Measurements from ENCODE around the gene CDH16.
A peak's percentile ranks its signal among the peaks of the same experiment; 100 is the strongest.
"Not testable (repeated sequence)": the region's sequence is repeated elsewhere in the genome, so short reads cannot be mapped to it uniquely, and the experiment has no call there.

CDH16 gene

DNA sequence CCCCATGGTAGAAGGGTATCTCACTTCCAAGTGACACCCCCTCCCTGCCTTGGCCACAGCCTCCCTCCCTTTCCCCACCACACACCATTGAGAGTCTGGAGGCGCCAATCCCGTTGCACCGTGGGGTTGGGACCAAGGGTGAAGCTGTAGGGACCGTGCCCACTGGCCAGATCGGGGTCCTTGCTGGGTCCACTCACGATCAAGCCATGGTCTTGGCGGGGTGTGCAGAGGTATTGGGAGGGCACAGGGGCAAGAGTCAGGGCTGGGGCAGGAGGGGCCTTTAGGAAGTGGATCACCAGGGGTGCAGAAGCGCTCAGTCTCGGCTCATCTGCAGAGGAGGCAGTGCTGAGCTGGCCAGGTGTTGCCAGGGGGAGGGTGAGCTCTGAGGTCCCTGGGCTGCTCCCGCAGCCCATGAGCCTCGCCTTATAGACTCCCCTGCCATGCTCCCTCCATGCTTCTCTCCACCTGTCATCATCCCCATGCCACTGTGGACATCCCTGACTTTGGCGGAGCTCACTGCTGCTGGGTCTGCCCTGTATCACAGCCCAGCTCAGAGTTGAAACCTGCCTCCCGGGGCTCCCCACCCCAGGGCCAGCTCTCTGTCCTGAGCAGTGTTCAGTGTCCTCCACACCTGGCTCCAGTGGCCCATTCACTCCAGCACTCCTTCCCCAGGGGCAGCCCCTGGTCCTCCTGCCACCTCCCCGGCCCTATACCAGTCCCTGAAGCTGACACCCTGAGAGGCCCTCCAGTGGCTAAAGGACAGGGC, 8.3 kb downstream of the CDH16 start:
- no peak for DNase-seq

DNA sequence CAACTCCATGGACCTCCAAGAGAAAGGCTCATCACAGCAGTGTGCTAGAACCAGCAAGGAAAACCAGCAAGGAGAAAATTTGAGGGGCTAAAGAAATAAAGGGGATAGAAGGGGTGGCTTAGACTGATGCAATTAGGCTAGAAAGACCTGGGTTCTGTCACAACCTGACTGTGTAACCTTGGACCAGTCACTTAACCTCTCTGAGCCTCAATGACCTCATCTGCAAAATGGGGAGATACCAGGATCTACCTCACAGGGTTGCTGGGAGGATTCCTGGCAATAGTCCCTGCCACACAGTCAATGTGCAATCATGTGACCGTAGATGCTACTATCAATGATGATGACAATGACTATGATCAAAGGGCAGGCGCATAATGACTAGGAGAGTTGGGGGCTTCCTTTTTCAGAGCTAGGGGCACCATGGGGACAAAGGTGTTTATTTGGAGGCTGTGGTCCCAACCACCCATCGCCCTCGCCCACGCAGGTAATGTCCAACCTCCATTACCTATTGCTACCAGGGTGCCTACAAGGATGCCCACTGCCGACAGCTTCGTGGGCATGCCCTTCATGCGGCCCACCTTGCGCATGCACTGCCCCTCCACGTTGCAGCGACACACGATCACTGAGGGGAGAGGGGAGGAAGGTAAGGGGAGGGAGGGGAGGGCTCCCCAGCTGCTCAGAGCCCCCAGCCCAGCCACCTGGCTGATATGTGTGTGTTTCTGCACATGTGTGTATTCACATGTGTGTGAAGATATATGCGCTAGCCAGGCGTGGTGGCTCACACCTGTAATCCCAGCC, 9.7 kb downstream of the CDH16 start:
- no peak for DNase-seq

DNA sequence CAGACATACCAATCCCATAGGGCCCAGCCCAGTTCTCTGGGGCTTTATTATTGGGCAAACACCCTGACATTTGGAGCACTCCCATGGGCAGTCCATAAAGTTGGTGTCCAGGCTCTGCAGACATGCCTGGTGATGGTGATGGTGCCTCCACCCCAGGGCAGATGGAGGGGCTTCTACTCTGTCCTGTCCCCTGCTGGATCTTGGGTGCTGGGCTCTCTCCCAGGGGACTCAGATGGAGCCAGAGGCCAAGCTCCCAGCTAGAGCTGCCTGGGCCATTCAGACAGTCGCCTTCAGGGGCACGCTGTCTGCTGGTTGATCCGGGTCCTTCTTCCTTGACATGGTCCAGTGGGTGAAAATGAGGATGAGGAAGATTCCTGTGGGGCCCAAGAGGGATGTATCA, 10.6 kb downstream of the CDH16 start:
- DNase-seq = no peak

DNA sequence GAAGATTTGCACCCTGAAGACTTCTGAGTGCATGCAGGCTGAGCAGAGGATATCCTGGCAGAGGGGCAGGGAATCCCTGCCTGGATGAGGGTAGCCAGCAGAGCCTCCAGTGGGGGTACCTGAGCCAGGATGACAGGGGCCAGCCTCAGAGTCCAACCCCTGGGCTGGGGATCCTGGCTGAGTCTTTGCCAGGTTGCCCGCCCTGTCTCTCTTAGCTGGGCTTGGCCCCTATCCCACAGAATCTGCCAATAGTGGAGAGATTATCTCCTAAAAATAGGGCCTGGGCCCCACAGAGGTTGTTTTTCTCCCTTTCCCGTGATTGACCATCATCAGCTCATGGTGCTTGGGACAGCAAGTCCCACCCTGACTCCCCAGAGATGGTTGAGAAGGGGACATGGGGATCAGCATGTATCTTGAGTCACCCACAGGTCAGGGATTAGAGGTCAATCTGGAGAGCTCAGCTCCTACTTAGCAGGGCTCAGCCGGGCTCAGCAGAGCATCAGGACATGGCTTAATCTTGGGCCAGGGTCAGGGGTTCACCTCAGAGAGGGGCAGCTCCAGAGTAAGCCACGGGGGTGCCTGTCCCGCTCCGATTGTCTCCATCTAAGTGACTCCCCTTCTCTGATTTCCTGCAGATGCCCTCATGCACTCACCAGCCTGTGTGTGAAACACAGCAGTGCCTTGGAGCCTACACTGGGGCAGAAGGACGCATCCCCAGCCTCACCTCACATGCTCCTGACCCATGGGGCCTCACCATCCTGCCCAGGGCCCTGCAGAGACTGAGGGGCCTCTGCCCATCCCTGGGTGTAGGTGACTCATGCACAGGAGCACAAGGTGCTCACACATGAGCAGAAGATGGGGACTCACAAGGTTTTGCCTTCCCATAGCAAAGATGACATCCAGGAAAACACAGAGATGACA, 11.5 kb downstream of the CDH16 start:
- DNase-seq = no peak

DNA sequence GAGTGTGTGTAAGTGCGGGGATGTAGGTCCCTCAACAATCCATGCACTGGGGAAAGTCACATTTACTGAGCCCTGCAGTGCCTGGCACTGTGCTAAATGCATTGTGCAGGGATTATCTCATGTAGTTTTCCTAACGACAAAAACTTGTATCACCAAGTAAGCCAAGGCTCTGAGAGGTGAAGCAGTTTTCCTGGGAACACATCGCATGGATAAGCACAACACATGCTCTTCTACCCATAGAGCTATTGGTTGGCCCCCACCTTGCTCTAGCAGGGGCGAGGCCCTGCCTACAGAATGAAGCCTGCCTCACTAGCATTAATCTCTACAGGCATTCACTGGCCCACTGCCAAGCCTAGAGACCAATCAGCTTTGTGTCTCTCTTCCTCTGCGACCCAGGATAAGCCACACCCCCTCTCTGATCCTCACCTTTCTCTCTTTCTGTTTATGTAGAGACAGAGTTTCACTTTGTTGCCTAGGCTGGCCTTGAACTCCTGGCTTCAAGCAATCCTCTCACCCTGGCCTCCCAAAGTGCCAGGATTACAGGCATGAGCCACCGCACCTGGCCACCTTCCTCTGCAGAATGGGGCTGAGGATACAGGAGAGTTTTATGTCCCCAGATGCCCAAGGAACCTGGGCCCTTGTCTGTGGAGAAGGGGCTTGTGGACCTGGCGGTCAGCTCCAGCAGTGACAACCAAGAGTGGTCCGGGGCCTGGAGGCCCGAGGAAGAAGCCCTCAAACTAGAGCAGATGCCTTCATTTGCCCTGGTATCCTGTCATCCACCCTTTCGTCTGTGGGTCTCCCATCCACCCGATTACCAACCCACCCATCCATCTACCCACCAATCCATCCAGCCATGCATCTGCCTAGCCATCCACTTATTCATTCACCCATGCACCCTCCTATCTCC, 12.8 kb downstream of the CDH16 start:
- peak; percentile 3 for DNase-seq

DNA sequence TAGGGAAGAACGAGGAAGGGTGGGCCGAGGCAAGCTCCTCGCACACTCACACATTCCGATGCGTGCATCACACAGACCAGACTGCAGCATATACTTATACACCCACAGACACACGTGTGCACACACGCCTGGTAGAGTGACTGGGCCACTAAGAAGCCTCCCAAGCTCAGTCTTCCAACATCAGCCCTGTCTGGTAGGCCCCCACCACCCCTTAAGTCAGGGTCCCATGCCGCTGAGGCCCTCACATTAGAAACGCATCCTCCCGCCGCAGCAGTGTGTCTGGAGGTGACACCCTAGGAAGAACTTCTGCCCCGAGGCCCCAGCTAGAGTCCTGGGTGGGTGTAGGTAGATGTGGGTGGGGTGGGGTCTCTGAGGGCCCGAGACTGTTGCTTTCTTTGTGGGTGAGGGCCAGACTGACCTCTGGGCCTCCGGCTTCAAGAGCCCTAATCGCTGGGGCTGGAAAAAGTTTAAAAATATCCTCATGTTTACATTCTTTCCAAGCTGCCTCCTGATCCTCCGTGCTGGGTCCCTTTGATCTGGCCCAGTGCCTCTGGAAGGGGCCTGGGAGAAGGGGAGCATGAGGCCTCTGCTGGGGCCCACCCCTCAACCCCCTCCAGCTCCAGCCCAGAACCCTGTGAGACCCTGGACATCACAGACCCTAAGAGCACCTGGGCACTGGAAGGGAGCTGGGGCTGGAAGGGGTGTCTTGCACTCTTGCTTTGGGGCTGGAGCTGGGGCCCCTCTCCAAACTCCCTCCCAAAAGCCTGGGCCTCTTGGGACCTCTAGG, 13.6 kb downstream of the CDH16 start:
- DNase-seq = no peak

DNA sequence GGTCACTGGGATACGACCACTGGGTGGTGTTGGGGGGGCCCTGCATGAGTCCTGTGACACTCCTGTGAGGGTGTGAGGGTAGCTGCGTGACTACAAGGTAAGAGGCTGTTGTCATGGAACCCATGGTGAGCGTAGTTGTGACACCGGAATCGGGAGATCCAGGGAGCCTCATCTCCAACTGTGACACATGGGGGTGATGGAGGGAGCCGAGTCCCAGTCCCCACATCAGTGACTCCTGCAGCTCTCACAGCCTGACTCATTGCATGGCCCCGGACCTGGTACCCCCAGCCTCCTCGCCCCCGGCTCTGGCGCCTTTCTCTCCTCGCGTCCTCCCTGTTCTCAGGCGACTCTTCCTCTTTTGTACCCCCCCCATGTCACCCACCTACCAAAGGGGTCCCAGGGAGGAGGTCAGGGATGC, 14.2 kb downstream of the CDH16 start:
- DNase-seq = no peak

DNA sequence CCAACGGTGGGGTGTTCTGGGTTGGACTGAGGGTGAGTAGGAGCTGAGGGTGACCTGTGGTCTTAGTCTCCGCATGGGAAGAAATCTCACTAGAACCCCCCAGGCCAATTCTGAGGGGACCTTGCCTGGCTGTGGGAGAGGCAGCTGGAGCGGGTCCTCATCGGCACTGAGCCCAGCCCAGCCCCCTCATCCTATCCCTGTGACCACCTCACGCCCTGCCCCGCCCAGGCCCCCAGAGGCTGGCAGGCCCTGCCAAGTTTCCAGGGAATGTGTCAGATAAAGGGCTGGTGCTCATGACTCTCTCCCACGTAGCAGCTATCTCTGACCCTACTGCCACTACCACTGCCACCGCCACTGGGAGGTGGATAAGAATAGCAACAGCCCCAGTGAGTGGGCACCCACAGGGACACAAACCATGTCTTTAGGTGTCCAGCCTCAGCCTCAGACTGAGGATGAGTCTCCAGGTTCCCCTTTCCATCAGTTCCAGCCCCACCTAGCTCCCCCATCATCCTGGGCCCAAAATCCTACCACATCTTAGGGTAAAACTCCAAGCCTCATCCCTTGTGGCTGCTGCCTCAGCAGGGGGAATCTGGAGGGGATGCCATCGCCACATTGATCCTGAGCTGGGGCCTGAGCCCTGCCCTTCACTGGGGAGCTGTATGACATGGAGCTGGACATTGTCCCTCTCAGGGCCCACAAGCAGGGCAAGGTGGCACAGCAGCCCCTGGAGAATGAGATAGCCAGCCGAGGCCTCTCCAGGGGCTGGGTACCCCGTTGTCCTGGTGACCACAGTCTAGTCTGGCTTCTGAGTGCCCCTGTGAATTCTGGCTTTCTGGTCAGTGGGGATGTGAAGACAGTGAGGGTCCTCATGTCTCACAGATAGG, 14.9 kb downstream of the CDH16 start:
- no peak for DNase-seq

DNA sequence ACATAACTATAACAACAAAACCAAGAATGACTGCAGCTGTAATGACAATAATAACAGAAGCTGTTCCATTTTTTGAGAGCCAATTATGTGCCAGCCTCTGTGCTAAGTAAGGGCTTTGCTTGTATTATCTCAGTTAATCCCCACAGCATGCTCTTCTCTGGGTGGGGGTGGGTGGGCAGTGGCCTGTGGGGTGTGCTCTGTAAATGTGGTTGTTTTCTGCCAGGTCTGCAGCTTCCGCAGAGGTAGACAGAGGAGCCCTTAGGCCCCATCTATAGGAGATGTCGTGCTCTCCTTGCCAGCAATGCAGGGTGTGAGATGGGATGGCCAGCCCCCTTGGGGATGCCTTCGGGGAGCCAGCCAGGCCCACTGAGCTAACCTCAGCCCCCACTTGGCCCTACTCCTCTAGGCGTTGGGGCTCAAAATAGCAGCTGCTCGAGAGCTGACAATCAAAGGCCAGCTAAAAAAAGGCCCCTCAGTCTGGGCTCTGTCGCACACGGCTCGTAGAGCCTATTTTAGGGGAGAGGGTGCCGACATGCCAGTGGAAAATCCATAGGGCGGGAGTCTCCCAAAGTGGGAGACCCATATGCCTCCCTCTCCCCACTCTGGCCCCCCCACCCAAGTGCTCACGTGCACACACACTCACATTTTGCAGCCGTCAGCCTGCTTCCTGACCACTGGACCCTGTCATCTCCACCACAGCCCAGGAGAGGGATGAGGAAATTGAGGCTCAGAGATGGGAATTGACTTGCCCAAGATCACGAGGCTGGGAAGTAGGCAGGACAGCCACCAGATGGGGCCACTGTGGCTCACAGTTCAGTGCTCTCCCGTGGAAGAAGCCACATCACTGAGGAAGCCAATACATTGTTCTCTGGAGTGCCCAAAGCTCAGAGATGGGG, 15.8 kb downstream of the CDH16 start:
- DNase-seq = no peak

DNA sequence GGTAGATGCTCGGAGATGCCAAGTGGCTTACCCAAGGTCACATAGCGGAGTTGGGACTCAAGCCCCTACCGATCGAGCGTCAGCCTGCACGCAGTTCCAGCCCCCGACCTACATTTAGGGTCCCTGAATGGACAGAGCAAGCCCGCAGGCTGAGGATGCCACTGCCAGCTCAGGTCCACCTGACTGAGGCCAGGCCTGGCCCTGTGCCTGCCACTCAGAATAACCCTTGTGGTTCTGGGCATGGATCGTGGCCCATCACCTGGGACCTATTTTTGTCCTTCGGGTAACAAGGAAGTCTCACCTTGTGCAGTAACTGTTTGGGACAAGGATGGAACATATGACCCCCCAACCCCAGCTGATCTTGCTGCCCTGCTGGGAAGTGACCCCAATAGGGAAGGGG, 17.1 kb downstream of the CDH16 start:
- DNase-seq = no peak

DNA sequence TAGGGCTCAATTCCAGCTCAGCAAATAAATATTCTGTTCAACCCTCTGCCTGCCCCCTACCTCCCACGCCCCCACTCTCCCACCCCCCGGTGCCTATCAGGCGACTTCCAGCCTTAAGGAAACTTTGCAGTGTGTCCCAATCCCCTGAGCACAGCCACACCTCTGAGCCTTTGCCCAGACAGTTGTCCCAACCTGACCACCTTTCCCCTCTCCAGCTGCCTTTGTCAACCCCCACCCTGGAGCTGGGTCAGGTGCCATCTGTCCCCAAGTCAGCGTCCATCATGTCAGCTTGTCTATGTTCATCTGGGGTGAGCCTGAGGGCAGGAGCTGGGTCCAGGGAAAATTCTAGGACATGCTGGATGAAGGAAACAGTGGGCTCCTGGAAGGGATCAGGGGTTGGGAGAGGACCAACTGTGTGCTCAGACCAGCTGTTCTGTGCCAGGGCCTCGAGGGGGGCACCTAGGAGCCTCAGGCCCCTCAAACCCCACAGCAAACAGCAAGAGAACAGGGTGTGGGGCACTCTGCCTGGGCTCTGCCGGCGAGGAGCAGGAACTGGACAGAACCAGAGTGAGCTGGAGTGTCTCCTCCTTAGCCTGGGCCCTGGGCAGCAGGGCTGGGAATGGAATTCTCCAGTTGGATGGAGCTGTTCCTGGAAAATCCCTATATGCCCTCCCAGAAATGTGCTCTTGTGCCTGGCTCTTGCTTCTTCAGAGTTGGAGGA, 17.8 kb downstream of the CDH16 start:
- no peak for DNase-seq

DNA sequence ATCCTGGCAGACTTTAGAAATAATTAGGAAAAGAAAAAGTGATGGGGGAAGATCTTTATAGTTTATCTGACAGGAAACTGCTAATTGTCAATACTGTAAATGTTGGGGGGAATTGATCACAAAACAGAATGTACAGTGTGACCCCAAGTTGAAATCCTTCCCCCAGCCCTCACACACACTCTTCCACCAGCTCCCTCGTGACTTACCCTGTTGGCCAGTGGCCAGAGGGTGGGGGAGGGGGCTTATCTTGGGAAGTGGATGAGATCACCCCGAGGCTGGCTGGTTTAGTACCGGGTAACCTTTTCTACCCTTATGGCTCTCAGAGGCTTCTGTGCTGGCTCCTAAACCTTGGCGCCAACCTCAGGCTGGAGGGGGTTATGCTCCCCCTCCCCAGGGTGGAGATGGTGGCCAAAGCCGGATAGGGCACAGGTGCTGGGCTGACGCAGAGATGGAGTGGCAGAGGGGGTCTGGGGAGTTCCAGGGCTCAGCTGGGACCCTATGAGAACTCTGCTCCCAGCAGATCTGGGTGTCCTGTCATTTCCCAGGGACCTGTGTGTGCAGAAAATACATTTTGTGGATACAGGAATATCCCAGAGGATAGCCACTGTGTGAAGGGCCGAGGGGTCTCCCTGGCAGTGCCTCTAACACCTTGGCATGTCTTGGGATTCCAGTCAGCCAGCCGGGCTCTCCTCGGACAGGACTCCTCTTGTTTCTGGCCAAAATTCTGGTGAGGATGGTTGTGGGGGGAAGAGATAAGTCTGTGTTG, 18.6 kb downstream of the CDH16 start:
- DNase-seq = no peak

DNA sequence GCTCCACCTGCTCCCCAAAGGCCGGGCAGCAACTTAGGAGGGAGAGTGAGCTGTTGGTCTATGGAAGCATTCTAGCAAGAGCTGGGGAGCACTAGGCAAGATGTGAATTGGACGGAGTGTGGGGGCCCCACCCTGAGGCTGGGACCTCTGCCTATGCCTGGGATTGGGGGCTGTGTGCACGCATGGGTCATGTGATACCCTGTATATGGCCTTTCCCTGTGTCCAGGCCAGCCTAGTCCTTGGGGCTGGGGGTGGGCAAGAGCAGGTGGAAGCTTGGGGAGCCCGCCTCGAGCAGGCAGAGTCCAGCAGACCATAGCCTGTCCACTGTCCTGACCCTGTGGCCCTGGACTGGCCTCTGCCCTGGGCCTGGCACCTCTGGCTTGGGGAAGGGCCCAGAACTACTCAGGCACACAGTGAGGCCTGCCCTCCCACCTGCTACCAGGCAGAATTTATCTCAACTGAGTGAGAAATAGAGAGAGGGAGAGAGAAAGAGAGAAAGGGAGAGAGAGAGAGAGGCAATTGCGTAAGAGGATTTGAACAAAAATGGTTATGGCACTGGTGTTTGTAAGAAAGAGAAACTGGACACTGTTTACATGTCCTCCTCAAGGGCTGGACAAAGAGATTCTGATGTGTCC, 19.3 kb downstream of the CDH16 start:
- no peak for DNase-seq

DNA sequence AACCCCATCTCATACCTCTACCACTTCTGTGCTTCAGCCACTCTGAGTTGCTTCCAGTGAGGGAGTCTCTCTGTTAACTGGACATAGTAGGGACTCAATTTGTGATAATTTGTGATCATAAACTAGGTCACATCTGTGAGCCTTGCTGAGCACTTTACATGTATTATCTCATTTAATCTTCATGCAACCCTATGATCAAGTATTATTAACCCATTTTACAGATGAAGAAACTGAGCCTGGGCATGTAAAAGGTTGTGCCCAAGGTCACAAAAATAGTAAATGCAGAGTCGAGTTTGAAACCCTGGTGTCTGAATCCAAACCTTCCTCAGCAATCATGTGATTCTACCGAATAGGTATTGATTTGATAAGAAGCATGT, 19.8 kb downstream of the CDH16 start:
- DNase-seq = no peak

DNA sequence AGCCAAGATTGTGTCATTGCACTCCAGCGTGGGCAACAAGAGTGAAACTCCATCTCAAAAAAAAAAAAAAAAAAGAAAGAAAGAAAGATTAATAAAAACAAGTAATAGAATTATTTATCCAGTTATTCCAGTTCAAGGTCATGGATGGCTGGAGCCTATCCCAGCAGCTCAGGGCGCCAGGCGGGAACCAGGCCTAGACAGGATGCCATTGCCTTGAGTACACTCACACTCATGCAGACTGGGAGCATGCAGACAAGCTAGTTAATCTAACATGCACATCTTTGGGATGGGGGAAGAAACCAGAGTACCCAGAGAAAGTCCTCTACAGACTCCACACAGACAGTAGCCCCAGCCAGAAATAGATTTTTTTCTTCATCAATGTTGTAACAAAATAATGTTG, 20.5 kb downstream of the CDH16 start:
- no peak for DNase-seq

DNA sequence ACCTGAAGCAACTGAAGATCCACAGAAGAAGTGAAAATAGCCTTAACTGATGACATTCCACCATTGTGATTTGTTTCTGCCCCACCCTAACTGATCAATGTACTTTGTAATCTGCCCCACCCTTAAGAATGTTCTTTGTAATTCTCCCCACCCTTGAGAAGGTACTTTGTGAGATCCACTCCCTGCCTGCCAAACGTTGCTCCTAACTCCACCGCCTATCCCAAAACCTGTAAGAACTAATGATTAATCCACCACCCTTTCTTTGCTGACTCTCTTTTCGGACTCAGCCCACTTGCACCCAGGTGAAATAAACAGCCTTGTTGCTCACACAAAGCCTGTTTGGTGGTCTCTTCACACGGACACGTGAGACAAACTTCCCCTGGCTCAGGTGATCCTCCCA, 22.0 kb downstream of the CDH16 start:
- not testable (repeated sequence) for DNase-seq

DNA sequence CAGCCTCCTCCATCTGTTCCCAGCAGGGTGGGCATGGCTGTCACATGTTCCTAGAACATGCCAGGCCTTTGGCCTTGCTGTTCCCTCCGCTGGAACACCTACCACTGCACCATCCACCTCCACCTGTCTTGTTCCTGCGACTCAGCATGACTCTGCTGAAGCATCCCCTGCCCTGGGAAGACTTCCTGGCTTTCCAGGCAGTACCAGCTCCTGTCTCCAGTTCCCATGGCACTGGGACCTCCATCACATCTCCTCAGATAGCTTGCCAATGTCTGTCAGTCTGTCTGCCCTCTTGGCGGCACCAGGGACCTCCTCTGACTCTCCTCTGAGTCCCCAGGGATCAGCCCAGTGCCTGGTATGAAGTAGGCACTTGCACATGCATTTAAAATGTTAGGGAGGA, 22.7 kb downstream of the CDH16 start:
- DNase-seq = no peak

DNA sequence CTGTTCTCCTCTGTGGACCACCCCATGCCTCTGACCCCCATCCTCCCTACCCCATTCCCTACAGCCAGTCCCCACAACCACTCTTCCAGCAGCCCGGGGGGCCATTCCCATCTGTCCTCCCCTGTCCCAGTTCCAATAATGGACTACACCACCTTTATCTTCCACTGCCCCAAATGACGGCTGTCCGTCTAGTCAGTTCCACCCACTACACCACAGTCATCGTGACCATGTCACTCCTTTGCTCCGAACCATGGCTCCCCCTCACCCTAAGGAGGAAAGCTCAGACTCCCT, 23.1 kb downstream of the CDH16 start:
- DNase-seq = no peak

All from NCI-H748 treated with DMSO at 0.1 percent for 48 hours (cell line).